GM19452 (cell line): Measurements from ENCODE around the gene ARMC12.

Experiments
- ATAC-seq: cut with Tn5 transposase; IDR thresholded peaks from one replicate; pipeline ENCODE4 v1.9.1; 2021; ENCODE audit not compliant: unreplicated experiment

Gene ARMC12

GRCh38 chr6:35718375-35718736, 18.5 kb upstream of the ARMC12 start:
- ATAC-seq, result no peak

GRCh38 chr6:35718911-35719381, 17.9 kb upstream of the ARMC12 start:
- no peak for ATAC-seq

- peak; percentile 42 for ATAC-seq
Measured at GRCh38 chr6:35719404-35719829, 17.4 kb upstream of the ARMC12 start.

GRCh38 chr6:35719830-35720733, 16.8 kb upstream of the ARMC12 start:
- ATAC-seq, result peak; percentile 66

GRCh38 chr6:35722121-35722761, 14.6 kb upstream of the ARMC12 start:
- ATAC-seq, result no peak

- no peak for ATAC-seq
Measured at GRCh38 chr6:35723587-35723986, 13.2 kb upstream of the ARMC12 start.

- no peak for ATAC-seq
Measured at GRCh38 chr6:35724059-35724458, 12.8 kb upstream of the ARMC12 start.

GRCh38 chr6:35724471-35724870, 12.4 kb upstream of the ARMC12 start:
- no peak for ATAC-seq

GRCh38 chr6:35725081-35725708, 11.6 kb upstream of the ARMC12 start:
- ATAC-seq, result no peak

- no peak for ATAC-seq
Measured at GRCh38 chr6:35725721-35726438, 11.0 kb upstream of the ARMC12 start.

- ATAC-seq, result peak; percentile 12
Measured at GRCh38 chr6:35727231-35727934, 9.4 kb upstream of the ARMC12 start.

GRCh38 chr6:35727935-35728682, 8.7 kb upstream of the ARMC12 start:
- ATAC-seq, result peak; percentile 41

GRCh38 chr6:35728683-35729678, 7.9 kb upstream of the ARMC12 start:
- no peak for ATAC-seq

- no peak for ATAC-seq
Measured at GRCh38 chr6:35729722-35730121, 7.1 kb upstream of the ARMC12 start.

GRCh38 chr6:35730745-35731413, 6.0 kb upstream of the ARMC12 start:
- no peak for ATAC-seq

GRCh38 chr6:35731414-35731735, 5.5 kb upstream of the ARMC12 start:
- ATAC-seq, result peak; percentile 42

GRCh38 chr6:35731736-35732532, 4.9 kb upstream of the ARMC12 start:
- peak; percentile 50 for ATAC-seq
